Adrenal gland (tissue), 5 donors: ENCODE data around the gene HDAC11.

Source experiments
- CTCF ChIP-seq, 6 experiments: fragments of 450-650 bp in 4 of 6; fragments of 200-600 bp in 2 of 6; sonication (generic) in 1 of 6; IDR thresholded peaks; 1 replicate in 5 of 6; 2 replicates in 1 of 6; pipeline versions ENCODE4 v1.5.1 to v1.8.0; 2016 to 2021; ENCODE audit warnings: antibody characterized with exemption in 6 of 6, mild to moderate bottlenecking in 2 of 6, moderate library complexity in 1 of 6
- POLR2A ChIP-seq, 2 donors: fragments of 450-650 bp; IDR thresholded peaks; one replicate each; pipeline ENCODE4 v1.6.1; 2017; ENCODE audit warnings: antibody characterized with exemption in 2 of 2, mild to moderate bottlenecking in 2 of 2, moderate library complexity in 1 of 2
- donor health status: DM: no; HTN: no; CAD: no.

DNA sequence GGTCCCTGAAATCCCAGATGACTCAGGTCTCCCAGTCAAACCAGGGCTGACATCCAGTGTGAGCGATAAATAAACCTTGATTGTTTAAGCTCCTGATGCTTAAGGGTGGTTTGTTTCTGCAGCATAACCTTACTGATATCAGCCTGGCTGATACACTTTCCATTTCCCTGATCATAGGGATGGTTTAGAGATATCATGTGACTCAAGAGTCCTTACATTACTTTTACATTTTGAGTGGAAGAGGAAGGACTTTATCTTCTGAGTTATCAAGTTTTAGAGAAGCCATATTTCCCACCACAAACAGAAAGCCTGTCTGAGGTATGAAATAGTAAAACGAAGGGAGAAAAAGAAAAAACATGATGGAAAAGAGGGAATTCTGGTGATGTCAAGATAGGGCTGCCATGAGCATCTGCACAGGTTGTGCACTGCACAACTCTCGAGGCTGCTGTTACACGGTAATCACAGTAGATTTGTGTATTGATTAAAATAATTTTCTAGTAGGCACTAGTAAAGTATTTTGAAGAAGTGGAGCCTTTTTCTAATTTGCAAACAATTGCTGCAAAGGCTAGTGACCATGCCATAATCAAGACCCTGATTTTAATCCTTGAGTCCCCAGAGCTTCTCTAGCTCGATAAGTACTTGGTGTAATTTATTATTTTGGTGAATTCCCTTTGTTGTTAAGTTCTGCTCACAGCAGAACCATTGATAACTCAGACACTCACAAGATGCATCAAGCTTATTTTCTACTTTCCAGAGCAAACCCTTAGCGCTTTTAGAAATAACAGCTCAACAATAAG is 34.7 kb downstream of the HDAC11 start:
- TF ChIP-seq CTCF (IDR thresholded peaks at IDR 0.05) (no peak), POLR2A (IDR thresholded peaks at IDR 0.05) (no peak)
